ENCODE data around the gene COG6. TPM values are rescaled to one million over a fixed set of nuclear protein-coding genes. Genes with fewer than 3 reads are reported as not detected.
A peak's percentile ranks its signal among the peaks of the same experiment; 100 is the strongest.

The COG6 gene
- total and polyA plus RNA-seq, 11 donors = 6.3 to 52.7 (median 26.8) TPM

DNA sequence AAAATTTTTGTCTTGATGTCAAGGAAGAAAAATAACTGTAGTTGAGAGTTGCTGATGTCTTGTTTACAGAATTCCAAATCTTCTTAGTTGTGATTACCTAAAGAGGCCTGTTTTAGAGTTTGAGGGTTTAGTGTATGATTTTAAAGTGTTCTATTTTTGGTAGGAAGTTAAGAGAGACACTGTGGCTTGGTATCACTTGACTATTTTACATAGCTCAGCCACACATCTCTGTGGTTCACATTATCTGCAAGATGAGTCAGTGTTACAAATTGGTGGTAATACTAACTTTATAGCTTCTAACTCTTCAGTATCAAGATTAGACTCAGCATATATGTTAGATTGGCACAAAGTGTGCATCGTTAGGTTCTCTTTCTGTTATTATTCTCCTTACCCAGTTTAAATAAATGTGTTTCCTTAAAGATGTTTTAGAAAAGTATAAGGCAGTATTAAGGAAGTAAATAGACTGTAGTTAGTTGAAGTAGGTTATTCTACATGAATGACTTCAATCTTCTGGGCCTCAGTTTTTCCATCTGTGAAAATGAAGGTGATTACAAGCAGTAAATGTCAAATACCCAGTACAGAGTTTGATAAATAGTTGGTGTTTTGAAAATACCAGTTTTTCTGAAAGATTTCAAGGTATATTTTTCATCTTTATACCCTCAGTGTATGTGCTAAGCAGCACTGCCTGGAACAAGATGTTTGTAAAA lies 33.4 kb downstream of the COG6 start:
- 66 to 81% (median 76%) methylated on average over 1 of the region's 1 CpG for WGBS, 4 donors
- intact Hi-C loops (cut with DNase I) = loop anchor here in 8 of 10 donors (2.0 to 10.0 kb wide), 8 partner anchors 256 to 1088 kb away; partner anchors contain the start of gene MRPS31 (in 2 of the 8)
- H3K27me3 ChIP-seq = no peaks in the 10 kb centered on the region
- H3K36me3 ChIP-seq = peaks cover 0 to 38% (median 7%) of the 10 kb centered on the region in 9 donors
- DNase-seq (no peak), ATAC-seq (no peak)
- peaks cover 0 to 4% (median 0%) of the 10 kb centered on the region in 12 donors for H3K4me1 ChIP-seq
- TF ChIP-seq, protein P1, sequence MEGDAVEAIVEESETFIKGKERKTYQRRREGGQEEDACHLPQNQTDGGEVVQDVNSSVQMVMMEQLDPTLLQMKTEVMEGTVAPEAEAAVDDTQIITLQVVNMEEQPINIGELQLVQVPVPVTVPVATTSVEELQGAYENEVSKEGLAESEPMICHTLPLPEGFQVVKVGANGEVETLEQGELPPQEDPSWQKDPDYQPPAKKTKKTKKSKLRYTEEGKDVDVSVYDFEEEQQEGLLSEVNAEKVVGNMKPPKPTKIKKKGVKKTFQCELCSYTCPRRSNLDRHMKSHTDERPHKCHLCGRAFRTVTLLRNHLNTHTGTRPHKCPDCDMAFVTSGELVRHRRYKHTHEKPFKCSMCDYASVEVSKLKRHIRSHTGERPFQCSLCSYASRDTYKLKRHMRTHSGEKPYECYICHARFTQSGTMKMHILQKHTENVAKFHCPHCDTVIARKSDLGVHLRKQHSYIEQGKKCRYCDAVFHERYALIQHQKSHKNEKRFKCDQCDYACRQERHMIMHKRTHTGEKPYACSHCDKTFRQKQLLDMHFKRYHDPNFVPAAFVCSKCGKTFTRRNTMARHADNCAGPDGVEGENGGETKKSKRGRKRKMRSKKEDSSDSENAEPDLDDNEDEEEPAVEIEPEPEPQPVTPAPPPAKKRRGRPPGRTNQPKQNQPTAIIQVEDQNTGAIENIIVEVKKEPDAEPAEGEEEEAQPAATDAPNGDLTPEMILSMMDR (IDR thresholded peaks at IDR 0.05) = no peak
- no peak for TF ChIP-seq POLR2A (IDR thresholded peaks at IDR 0.05)
- H3K27ac ChIP-seq = no peak overlapping the region
- H3K4me3 ChIP-seq = no peak overlapping the region
- no peaks in the 10 kb centered on the region for H3K9me3 ChIP-seq

DNA sequence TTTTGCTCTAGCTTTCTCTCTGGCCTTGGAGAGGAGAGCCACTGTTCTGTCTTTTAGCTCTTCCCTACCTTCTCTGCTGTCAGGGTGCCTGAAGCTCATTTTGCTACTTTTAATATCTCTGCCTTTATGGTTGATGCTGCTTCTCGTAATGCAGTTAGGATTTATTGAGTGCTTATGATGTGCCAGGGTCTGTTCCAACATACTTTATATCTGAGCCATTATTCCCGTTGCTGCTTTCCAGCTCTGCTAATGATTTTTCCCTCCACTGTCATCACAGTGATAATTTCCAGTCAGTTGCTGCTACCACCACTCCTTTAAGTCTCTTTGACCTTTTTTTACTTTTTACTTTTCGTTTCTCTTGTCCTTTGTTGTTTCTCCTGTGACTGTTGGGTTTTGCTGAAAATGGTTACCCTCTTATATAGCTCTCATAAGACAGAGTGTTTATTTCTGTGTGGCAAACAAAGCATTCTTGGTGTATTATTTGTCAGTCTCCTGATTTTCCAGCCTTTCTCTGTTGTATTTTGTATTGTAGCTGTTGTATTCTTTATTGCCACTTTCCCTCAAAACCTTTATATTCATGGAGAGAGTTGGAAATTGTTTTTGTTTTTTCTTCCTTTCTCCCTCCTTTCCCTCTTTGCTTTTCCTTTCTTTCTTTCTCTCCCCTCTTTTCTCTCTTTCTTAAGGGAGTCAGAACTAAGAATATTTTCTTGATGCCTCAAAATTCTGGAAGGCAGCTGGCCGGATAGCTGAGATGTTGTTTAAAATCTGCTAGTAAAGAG lies 37.4 kb downstream of the COG6 start:
- Histone ChIP-seq H3K9me3 (no peaks in the 10 kb centered on the region), H3K27ac (peak overlapping the region in 1 of 12 donors; percentile 35), H3K27me3 (no peaks in the 10 kb centered on the region), H3K4me3 (no peak overlapping the region), H3K4me1 (peaks cover 0 to 4% (median 0%) of the 10 kb centered on the region in 12 donors), H3K36me3 (peaks cover 0 to 54% (median 15%) of the 10 kb centered on the region in 9 donors)
- DNase-seq (no peak), ATAC-seq (no peak)
- intact Hi-C loops (cut with DNase I) = no loop called here
- TF ChIP-seq, protein P1 (IDR thresholded peaks at IDR 0.05) = no peak
- TF ChIP-seq POLR2A (IDR thresholded peaks at IDR 0.05) = no peak
- WGBS, 4 donors = 76 to 83% (median 80%) methylated on average over 4 of the region's 4 CpGs

DNA sequence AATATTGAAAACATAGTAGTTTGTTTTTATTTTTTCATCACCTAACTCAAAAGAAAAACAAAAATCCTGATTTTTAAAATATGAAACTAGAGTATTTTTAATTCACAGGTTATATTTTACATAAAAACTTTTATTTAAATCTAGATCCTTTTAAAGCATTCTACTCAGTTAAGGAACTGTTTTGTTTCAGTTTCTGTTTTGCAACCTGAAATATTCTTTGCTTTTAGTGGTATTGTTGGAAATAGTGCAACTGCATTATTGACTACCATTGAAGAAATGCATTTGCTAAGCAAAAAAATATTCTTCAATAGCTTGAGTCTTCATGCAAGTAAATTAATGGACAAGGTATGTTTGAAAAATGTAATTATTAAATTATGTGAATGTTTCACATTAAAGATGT lies 43.8 kb downstream of the COG6 start:
- DNase-seq (no peak), ATAC-seq (no peak)
- H3K4me3 ChIP-seq = peak overlapping the region in 5 of 12 donors; percentile 7 to 15 (median 8)
- H3K27ac ChIP-seq = no peak overlapping the region
- intact Hi-C loops (cut with DNase I) = no loop called here
- no peak for TF ChIP-seq POLR2A (IDR thresholded peaks at IDR 0.05)
- TF ChIP-seq, protein P1 (IDR thresholded peaks at IDR 0.05) = no peak
- H3K27me3 ChIP-seq = no peaks in the 10 kb centered on the region
- peaks cover 0 to 30% (median 10%) of the 10 kb centered on the region in 9 donors for H3K36me3 ChIP-seq
- no peaks in the 10 kb centered on the region for H3K9me3 ChIP-seq
- peaks cover 0 to 12% (median 0%) of the 10 kb centered on the region in 12 donors for H3K4me1 ChIP-seq

DNA sequence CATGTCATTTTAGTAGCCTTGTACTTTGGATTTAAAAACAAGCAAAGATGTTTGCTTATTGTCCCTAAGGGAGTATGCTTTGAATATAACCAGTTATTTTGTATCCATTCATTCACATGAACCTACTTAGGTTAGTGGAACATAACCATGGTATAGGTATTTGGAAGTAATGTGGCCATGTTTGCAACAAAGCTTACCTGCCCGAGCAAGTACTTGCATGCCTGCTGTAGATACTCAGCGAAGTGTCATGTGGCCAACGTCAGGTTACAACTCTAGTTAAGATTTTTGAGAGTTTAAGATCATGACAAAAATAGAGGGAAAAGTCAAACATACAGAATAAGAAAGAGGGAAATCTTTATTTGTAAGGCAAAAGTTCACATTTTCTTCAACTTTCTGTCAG lies 57.2 kb downstream of the COG6 start:
- peaks cover 0 to 27% (median 8%) of the 10 kb centered on the region in 9 donors for H3K36me3 ChIP-seq
- H3K9me3 ChIP-seq = peaks cover 0 to 25% (median 10%) of the 10 kb centered on the region in 12 donors
- TF ChIP-seq, protein P1 (IDR thresholded peaks at IDR 0.05) = no peak
- 91 to 97% (median 96%) methylated on average over 3 of the region's 3 CpGs for WGBS, 4 donors
- DNase-seq (no peak), ATAC-seq (no peak)
- H3K27me3 ChIP-seq = no peaks in the 10 kb centered on the region
- intact Hi-C loops (cut with DNase I) = no loop called here
- H3K4me1 ChIP-seq = no peaks in the 10 kb centered on the region
- H3K27ac ChIP-seq = no peak overlapping the region
- H3K4me3 ChIP-seq = no peak overlapping the region
